Endothelial cell of umbilical vein (primary cell): Measurements from ENCODE around the gene LYRM4. TPM values are rescaled to one million over a fixed set of nuclear protein-coding genes. Genes with fewer than 3 reads are reported as not detected.

ENCODE experiments used
- BruUV-seq: library from RNA; stranded (reverse); fragments of 400-500 nt; replicated peaks from 2 replicates; lab custom pipeline; 2021; lab: Mats Ljungman, UMichigan
- CTCF ChIA-PET: fragments of 300-600, 350-600 bp; sonication (Branson Sonifier 250); formaldehyde crosslinking; loops from one replicate; lab custom pipeline; 2021; ENCODE audit warnings: antibody characterized with exemption, inconsistent platforms; lab: Charles Lee
- POLR2A ChIA-PET: fragments of 300-600, 350-600 bp; sonication (Branson Sonifier 250); formaldehyde crosslinking; loops from one replicate; lab custom pipeline; 2021; ENCODE audit warnings: antibody characterized with exemption, inconsistent platforms; lab: Charles Lee
- DNase-seq: peaks from one replicate; pipeline ENCODE4 v3.0.0-alpha.2; 2011; ENCODE audit warnings: low read depth, low spot score
- FAIRE-seq: peaks from 2 replicates; lab custom pipeline; 2011; peaks lifted over from hg19 to GRCh38; lab: Jason Lieb, UNC
- H2AFZ ChIP-seq: 2 replicates; pipeline ENCODE4 v1.6.0; 2012; ENCODE audit warnings: low read depth, low read length, control low read depth, inconsistent platforms
- H3K27ac ChIP-seq: 2 replicates; pipeline ENCODE4 v1.5.1; 2011; ENCODE audit warnings: low read depth, mild to moderate bottlenecking, control low read depth, low read length, moderate library complexity; ENCODE audit not compliant: insufficient read depth
- H3K27me3 ChIP-seq, 2 experiments: 2 replicates each; pipeline versions ENCODE4 v1.6.0 to v1.6.1; 2011; ENCODE audit warnings: low read length in 2 of 2, mixed read lengths in 1 of 2; ENCODE audit not compliant: control insufficient read depth in 2 of 2, insufficient read depth in 2 of 2
- H3K36me3 ChIP-seq, 2 experiments: 2 replicates in 1 of 2; 3 replicates in 1 of 2; pipeline ENCODE4 v1.5.1; 2011; ENCODE audit warnings: low read length in 2 of 2, mild to moderate bottlenecking in 1 of 2, moderate library complexity in 1 of 2; ENCODE audit not compliant: control insufficient read depth in 2 of 2, insufficient read depth in 2 of 2; ENCODE audit errors: extremely low read depth in 1 of 2
- H3K4me1 ChIP-seq: 3 replicates; pipeline ENCODE4 v1.5.1; 2011; ENCODE audit warnings: mild to moderate bottlenecking, low read length; ENCODE audit not compliant: control insufficient read depth, insufficient read depth; ENCODE audit errors: extremely low read depth
- H3K4me2 ChIP-seq: 2 replicates; pipeline ENCODE4 v1.6.1; 2011; ENCODE audit warnings: low read length, control low read depth, mixed read lengths; ENCODE audit not compliant: insufficient read depth
- H3K4me3 ChIP-seq, 3 experiments: fragments of 200-600 bp in 1 of 3; sonication (generic), shearing (Covaris generic) in 1 of 3; replicated peaks in 1 of 3; 2 replicates each; pipeline ENCODE4 v1.5.1; 2011 to 2016; ENCODE audit warnings: control low read depth in 3 of 3, low read length in 3 of 3, mild to moderate bottlenecking in 2 of 3, inconsistent platforms in 1 of 3, low read depth in 1 of 3, moderate library complexity in 1 of 3; ENCODE audit not compliant: insufficient read depth in 1 of 3
- H3K79me2 ChIP-seq: 2 replicates; pipeline ENCODE4 v1.6.0; 2012; ENCODE audit warnings: low read length, inconsistent platforms; ENCODE audit not compliant: control insufficient read depth, insufficient read depth
- H3K9ac ChIP-seq: replicated peaks from 2 replicates; pipeline ENCODE3; 2011; ENCODE audit warnings: low read length, control low read depth; ENCODE audit not compliant: insufficient read depth; ENCODE audit errors: extremely low read depth
- H3K9me1 ChIP-seq: replicated peaks from 3 replicates; pipeline ENCODE4 v1.6.0; 2011; ENCODE audit warnings: mild to moderate bottlenecking, low read length; ENCODE audit not compliant: control insufficient read depth, insufficient read depth; ENCODE audit errors: extremely low read depth
- H3K9me3 ChIP-seq: replicated peaks from 2 replicates; pipeline ENCODE4 v1.5.1; 2012; ENCODE audit warnings: low read length, inconsistent platforms; ENCODE audit not compliant: control insufficient read depth, insufficient read depth
- H4K20me1 ChIP-seq: replicated peaks from 2 replicates; pipeline ENCODE3; 2011; ENCODE audit warnings: mild to moderate bottlenecking, low read length; ENCODE audit not compliant: control insufficient read depth, insufficient read depth; ENCODE audit errors: extremely low read depth
- CTCF ChIP-seq, 2 donors: IDR thresholded peaks; 1 replicate in 1 of 2; 2 replicates in 1 of 2; pipeline ENCODE4 v1.5.1; 2011; ENCODE audit warnings: low read length in 2 of 2, mild to moderate bottlenecking in 2 of 2, moderate library complexity in 2 of 2, control low read depth in 1 of 2, inconsistent platforms in 1 of 2, low read depth in 1 of 2; ENCODE audit not compliant: insufficient read depth in 1 of 2; ENCODE audit errors: extremely low read depth in 1 of 2
- EZH2 ChIP-seq: IDR thresholded peaks from 2 replicates; pipeline ENCODE4 v1.6.1; 2012; ENCODE audit warnings: borderline replicate concordance, low read depth, mild to moderate bottlenecking, moderate library complexity, low read length, inconsistent platforms; ENCODE audit not compliant: severe bottlenecking
- FOS ChIP-seq: IDR thresholded peaks from 2 replicates; pipeline ENCODE4 v1.6.1; 2011; ENCODE audit warnings: mild to moderate bottlenecking, low read length, moderate library complexity, borderline replicate concordance; ENCODE audit not compliant: insufficient read depth
- GATA2 ChIP-seq: IDR thresholded peaks from 2 replicates; pipeline ENCODE4 v1.7.0; 2011; ENCODE audit warnings: low read depth, mild to moderate bottlenecking, moderate library complexity, mixed read lengths, low read length; ENCODE audit not compliant: insufficient read length, insufficient read depth
- JUN ChIP-seq: IDR thresholded peaks from 2 replicates; pipeline ENCODE4 v1.6.1; 2011; ENCODE audit warnings: borderline replicate concordance, low read depth; ENCODE audit not compliant: insufficient read length, insufficient read depth
- MYC ChIP-seq: IDR thresholded peaks from one replicate; pipeline ENCODE4 v1.6.1; 2011; ENCODE audit warnings: mild to moderate bottlenecking, low read depth, low read length
- POLR2A ChIP-seq: IDR thresholded peaks from 2 replicates; pipeline ENCODE4 v1.6.1; 2012; ENCODE audit warnings: low read depth, mild to moderate bottlenecking, control low read depth, low read length
- POLR2AphosphoS5 ChIP-seq: IDR thresholded peaks from 2 replicates; pipeline ENCODE4 v1.6.1; 2012; ENCODE audit warnings: low read depth, mild to moderate bottlenecking, control low read depth, low read length, moderate library complexity; ENCODE audit not compliant: insufficient read depth
- dilution Hi-C: fragments of 300-500 bp; cut with MboI; formaldehyde crosslinking; loops from one replicate; pipeline ENCODE4 v1.15.0; 2019; ENCODE audit warnings: low sequenced_read_pairs; ENCODE audit not compliant: extremely low pct_ligation_motif_present
- intact Hi-C: fragments of 100-400 bp; cut with micrococcal nuclease; formaldehyde crosslinking; loops from one replicate; pipeline ENCODE4 v1.10.0; 2022
- polyA plus RNA-seq, 4 experiments: library from polyadenylated mRNA; depleted of rRNA in 3 of 4; stranded (reverse) in 3 of 4; unstranded in 1 of 4; fragments of >200 nt; gene quantifications; 2 replicates each; pipeline versions ENCODE4 v1.2.1 to v1.2.3, GENCODE V29; 2011 to 2012; ENCODE audit warnings: missing spikeins in 1 of 4
- total RNA-seq: library from RNA; stranded (reverse); gene quantifications from 2 replicates; pipeline ENCODE4 v1.2.3, GENCODE V29; 2021
- TF ChIP-seq, protein P1 (sequence below): IDR thresholded peaks from 2 replicates; pipeline ENCODE4 v1.6.1; 2011; ENCODE audit not compliant: insufficient read depth, insufficient read length

LYRM4 gene
- total and polyA plus RNA-seq, 2 donors (not counting 3 experiments of a cell fraction or from before 2014, with no cell fraction given), result 39.5 to 44.0 TPM

DNA sequence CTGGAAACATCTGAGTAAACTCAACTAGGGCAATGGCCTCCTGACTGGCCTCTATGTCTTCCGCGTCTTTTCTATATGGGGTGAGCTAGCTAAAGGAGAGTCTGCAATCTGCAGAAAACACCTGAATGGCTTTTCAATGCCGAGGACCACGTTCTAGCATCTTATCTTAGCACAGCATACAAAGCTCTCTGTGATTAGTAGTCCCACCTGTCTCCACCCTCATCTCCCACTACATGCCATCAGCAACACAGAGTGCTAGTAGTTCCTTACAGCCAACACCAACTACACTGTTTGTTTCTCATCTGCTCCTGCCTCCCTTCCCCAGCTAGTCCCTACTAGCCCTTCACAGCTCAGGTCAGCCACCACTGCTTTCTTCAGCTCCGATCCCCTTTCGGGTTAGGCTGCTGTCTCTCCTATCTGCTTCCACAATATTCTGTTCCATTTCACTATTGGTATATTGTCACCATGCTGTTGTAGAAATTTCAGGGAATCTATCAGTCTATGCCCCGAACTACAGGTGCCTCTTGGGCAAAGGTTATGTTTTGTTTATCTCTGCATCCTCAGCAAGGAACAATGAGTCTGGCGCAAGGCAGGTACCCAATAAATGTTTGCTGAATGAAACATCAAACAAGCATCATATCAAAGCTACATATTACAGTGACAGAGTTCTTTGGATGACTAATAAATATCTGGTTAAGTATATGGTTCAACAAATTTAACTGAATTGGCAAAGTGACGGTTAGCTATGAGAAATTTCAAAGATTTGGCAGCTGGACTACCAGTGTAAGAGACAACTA is 12.2 kb downstream of the LYRM4 start:
- no peaks in the 10 kb centered on the region for H4K20me1 ChIP-seq
- H2AFZ ChIP-seq, result no peak overlapping the region
- POLR2A ChIA-PET, result no interaction called here
- CTCF ChIA-PET, result no interaction called here
- no TSS peak for BruUV-seq
- H3K79me2 ChIP-seq, result peaks cover 14% of the 10 kb centered on the region
- H3K4me1 ChIP-seq, result no peaks in the 10 kb centered on the region
- no peaks in the 10 kb centered on the region for H3K9me1 ChIP-seq
- intact Hi-C loops, result no loop called here
- H3K27ac ChIP-seq, result no peak overlapping the region
- H3K4me2 ChIP-seq, result no peak overlapping the region
- no peak overlapping the region for H3K9ac ChIP-seq
- no peaks in the 10 kb centered on the region for H3K9me3 ChIP-seq
- FAIRE-seq, result no peak
- no peaks in the 10 kb centered on the region for H3K27me3 ChIP-seq
- dilution Hi-C loops, result no loop called here
- no peak for DNase-seq
- no peaks in the 10 kb centered on the region for H3K36me3 ChIP-seq
- H3K4me3 ChIP-seq, result no peak overlapping the region
- no peak for TF ChIP-seq FOS
- TF ChIP-seq, protein P1, sequence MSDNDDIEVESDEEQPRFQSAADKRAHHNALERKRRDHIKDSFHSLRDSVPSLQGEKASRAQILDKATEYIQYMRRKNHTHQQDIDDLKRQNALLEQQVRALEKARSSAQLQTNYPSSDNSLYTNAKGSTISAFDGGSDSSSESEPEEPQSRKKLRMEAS, result no peak
- TF ChIP-seq CTCF (IDR thresholded peaks at IDR 0.05; ENCODE audit: extremely low read depth in 1 of 2, insufficient read depth in 1 of 2, low read depth in 1 of 2, low read length in 2 of 2), result no peak
- no peak for TF ChIP-seq POLR2A
- no peak for TF ChIP-seq GATA2
- TF ChIP-seq EZH2, result no peak
- no peak for TF ChIP-seq POLR2AphosphoS5
- no peak for TF ChIP-seq MYC
- no peak for TF ChIP-seq JUN
